ENCODE measurements around the gene PDE4D.

DNA sequence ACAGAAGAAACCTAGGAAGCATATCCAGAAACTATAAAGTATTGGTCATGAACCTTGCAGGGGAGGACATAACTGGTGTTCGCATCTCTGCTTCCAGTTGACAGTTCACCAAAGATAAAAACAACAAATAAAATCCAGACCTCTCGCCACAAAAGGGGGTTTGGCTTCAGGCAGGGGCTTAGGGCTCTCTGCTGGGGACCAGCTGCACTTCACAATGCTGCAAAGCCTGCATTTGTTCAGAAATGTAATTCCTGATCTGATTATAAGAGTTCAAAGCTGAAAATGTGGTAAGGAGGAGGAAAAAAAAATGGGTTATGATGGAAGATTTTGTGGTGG is 79.0 kb downstream of the PDE4D start:
- TF ChIP-seq POLR2A (IDR thresholded peaks at IDR 0.05), result no peak
- TF ChIP-seq, protein P1, sequence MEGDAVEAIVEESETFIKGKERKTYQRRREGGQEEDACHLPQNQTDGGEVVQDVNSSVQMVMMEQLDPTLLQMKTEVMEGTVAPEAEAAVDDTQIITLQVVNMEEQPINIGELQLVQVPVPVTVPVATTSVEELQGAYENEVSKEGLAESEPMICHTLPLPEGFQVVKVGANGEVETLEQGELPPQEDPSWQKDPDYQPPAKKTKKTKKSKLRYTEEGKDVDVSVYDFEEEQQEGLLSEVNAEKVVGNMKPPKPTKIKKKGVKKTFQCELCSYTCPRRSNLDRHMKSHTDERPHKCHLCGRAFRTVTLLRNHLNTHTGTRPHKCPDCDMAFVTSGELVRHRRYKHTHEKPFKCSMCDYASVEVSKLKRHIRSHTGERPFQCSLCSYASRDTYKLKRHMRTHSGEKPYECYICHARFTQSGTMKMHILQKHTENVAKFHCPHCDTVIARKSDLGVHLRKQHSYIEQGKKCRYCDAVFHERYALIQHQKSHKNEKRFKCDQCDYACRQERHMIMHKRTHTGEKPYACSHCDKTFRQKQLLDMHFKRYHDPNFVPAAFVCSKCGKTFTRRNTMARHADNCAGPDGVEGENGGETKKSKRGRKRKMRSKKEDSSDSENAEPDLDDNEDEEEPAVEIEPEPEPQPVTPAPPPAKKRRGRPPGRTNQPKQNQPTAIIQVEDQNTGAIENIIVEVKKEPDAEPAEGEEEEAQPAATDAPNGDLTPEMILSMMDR (IDR thresholded peaks at IDR 0.05), result no peak

Data from right lobe of liver (tissue), 4 donors.